Esophagus squamous epithelium (tissue), 4 donors: ENCODE data around the gene C13orf42.

ENCODE experiments used
- POLR2A ChIP-seq, 4 donors: fragments of 450-650 bp; IDR thresholded peaks; one replicate each; pipeline ENCODE4 v1.6.1; 2017; ENCODE audit warnings: antibody characterized with exemption in 4 of 4, mild to moderate bottlenecking in 4 of 4, moderate library complexity in 3 of 4
- TF ChIP-seq, protein P1 (sequence below), 6 experiments: fragments of 450-650 bp in 4 of 6; fragments of 200-600 bp in 2 of 6; sonication (generic) in 2 of 6; IDR thresholded peaks; one replicate each; pipeline ENCODE4 v1.5.1; 2016 to 2019; ENCODE audit warnings: antibody characterized with exemption in 6 of 6, mild to moderate bottlenecking in 4 of 6, moderate library complexity in 4 of 6

DNA sequence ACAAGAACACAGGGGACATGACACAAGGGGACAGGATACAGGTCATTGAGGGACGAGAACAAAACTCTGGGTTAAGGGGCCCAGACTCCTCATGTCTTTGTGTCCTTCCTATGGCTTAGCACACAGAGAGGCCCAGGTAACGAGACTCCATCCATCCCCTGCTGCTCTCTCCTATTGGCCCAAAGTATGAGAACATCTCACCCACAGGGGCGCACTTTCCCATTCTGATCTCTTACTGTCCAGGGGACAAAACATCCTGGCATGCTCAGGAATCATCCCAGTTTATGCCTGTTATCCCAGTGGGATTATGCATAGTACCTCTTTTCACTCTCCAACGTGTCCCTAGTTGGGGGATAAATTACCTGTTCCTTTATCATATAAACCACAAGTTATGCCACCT lies 19.2 kb downstream of the C13orf42 start:
- TF ChIP-seq, protein P1, sequence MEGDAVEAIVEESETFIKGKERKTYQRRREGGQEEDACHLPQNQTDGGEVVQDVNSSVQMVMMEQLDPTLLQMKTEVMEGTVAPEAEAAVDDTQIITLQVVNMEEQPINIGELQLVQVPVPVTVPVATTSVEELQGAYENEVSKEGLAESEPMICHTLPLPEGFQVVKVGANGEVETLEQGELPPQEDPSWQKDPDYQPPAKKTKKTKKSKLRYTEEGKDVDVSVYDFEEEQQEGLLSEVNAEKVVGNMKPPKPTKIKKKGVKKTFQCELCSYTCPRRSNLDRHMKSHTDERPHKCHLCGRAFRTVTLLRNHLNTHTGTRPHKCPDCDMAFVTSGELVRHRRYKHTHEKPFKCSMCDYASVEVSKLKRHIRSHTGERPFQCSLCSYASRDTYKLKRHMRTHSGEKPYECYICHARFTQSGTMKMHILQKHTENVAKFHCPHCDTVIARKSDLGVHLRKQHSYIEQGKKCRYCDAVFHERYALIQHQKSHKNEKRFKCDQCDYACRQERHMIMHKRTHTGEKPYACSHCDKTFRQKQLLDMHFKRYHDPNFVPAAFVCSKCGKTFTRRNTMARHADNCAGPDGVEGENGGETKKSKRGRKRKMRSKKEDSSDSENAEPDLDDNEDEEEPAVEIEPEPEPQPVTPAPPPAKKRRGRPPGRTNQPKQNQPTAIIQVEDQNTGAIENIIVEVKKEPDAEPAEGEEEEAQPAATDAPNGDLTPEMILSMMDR (IDR thresholded peaks at IDR 0.05), result no peak
- no peak for TF ChIP-seq POLR2A (IDR thresholded peaks at IDR 0.05)
